ENCODE measurements around the gene PI3.
"Not testable (repeated sequence)": the region's sequence is repeated elsewhere in the genome, so short reads cannot be mapped to it uniquely, and the experiment has no call there.

PI3 gene, protein sequence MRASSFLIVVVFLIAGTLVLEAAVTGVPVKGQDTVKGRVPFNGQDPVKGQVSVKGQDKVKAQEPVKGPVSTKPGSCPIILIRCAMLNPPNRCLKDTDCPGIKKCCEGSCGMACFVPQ

DNA sequence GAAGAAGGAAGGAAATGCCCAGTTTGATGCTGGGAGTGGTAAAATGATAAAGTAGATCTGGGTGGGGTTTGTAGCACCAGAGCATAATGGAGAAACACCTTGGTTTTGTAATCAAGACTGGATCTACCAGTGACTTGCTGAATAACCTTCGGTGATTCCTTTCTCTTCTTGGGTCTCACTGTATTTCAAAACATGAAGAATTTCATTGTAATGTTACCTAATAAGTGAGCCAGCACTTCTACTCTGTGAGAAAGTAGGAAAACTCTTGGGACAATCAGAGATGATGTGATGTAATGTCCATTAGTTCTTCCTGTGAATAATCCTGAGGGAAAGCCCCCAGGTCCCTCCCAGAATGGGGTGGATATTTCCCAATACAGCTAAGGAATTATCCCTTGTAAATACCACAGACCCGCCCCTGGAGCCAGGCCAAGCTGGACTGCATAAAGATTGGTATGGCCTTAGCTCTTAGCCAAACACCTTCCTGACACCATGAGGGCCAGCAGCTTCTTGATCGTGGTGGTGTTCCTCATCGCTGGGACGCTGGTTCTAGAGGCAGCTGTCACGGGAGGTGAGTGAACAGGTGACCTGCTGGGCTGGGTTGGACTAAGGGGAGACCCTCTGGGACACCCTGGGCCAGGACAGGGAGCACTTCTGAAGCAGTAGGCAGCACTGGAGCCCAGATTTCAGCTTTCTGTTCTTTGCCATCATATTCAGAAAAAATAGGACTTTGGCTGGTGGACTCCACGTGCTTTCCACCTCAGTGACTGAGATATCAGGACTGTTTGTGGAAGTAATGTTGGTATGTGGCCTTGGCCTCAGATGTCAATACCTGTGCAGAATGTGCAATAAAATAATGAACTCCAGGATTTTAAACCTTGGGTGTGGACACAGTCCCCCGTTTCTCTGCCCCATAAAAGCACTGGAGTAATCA is at the start of gene PI3:
Gene PI3, plus strand, starts transcription at position 469 of the 931 bp plus-strand sequence. Its CDS starts 21 bp downstream, at position 490.
- DNase-seq = no peak

DNA sequence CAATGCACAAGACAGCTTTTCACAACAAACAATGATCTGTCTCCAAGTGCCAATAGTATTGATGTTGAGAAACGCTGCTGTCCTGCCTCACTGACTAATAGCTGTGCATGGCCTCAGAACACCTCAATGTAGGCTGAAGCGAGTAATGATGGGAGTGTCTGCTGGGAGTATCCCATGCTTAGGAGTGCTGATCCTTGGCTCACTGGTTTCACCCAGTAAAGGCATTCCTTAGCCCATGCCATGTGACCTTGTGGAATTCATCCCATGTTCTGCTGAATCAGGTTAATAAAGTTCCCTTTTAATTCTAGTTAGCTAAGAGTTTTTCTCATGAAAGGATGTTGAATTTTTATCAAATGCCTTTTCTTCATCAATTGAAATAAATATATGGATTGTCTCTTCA is 46.6 kb upstream of the PI3 start:
- DNase-seq = no peak

DNA sequence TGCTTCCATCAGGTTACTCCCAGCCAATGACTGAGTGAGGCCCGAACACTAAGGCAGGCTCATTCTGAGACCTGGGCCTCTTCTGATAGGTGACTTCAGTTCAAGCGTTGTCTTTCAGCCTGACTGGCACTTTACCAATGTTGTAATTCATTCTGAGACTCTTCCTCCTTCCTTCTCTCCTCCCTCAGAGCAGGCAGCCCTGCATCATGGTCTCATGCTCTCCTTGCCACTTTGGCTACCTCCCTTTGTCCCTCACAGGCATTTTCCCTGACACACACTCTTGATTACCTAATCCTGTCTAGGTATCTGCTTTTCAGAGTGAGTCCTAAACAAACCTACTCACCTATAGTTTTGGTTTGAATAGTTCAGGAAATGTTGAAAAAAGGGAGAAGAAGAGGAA is 37.8 kb upstream of the PI3 start:
- DNase-seq = no peak

DNA sequence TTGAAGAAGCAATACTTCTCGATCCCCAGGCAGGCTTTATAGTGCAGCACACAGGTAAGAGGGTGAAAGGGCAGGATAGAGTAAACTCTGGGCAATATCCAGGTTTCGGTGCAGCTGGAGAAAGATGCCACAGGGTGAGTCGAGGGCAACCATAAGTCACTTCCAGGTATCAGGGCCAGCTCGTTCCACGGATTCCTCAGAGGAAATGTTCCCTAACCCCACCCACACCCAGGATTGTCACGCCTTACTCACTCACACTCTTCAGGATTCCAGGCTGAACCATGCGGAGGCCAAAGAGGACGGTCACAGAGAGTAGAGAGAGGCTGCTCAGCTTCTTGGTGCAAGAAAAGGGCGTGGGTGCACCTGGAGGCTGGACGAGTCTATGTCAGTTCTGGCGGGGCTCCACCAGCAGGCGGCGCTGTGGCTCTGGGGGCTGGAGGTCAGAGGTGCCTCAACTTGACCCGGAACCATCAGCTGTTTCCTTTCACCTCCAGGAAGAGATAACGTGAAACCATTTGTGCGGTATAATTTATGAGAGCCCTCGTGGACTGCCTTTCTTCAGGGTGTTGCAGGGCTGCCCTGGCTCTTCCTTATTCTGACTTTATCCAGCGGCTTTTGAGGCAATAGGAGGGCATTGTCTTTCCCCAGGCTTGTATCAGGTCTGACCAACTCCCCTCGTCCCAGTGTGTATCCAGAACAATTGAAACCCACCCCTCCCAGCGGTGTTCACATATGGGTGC is 36.0 kb upstream of the PI3 start:
- peak; percentile 92 for DNase-seq

DNA sequence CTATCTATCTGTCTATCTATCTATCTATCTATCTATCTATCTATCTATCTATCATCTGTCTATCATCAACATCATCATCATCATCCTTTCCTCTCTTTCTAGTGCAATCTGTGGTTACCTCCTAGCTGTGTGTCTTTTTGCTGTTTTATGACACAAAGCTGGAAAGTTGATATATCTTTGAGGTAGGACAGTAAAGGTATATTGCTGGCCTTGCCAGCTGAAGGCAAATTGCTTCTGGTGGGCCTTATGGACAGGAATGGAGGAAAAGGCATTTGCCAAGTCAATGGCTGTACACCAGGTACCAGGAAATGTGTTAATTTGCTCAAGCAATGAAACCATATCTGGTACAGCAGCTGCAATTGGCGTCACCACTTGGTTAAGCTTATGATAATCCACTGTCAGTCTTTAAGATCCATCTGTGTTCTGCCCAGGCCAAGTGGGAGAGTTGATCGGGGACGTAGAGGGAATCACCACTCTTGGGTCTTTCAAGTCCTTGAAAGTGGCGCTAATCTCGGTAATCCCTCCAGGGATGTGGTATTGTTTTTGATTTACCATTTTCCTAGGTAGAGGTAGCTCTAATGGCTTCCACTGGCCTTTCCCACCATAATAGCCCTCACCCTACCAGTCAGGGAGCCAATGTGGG is 34.8 kb upstream of the PI3 start:
- DNase-seq = not testable (repeated sequence)

DNA sequence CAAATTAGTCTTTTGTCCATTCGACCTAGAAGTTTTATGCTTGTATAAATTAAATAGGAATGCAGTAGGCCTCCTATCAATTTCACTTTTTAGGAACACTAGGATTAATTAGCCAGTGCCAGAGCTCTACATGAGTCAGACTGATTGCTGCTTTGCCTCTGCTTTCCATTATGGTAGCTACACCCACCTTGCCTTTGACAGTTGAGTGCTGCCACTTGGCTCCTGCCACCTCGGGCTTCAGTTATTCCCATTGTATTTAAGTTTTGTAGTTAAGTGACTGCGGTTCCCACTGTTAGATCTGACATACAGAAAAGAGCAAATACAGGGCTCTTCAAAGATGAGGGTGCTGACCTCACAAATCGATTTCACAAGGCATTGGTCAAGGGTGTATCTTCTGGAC is 33.9 kb upstream of the PI3 start:
- DNase-seq = no peak

DNA sequence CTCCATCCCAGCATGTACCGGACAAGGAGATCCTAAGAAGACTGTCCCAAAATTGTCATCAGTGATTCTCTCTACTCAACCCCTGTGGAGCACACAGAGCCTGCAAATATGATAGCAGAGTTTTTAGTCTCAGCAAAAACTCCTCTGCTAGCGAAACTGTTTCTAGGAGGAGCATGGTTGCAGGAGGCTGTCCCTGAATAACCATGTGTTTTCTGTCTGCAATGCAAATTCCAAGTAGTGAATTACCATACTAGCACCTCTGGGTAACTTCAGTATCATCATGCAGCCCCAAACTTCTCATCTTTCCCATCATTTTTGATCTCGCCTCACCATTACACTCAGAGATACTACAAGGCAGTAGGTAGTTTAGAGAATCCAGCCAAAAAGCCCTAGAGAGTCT is 25.6 kb upstream of the PI3 start:
- DNase-seq = no peak

DNA sequence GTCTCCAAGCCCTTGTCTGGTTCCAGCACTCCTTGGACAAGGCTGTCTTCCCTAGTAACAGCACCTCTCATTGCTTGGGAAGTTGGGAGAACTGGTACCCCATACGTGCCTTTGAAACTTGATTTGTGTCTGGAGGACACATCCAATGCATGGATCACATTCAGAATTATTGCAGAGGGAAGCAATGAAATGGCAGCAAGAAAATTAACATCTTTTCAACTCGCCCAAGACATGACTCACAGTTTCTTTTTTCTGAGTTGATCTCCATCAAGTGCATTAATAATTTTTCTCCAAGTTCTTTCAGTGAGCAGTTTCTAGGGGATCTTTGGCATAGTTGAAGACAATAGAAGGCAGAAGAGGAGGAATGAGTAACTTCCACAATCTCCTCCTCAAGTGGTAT is 22.3 kb upstream of the PI3 start:
- DNase-seq = no peak

DNA sequence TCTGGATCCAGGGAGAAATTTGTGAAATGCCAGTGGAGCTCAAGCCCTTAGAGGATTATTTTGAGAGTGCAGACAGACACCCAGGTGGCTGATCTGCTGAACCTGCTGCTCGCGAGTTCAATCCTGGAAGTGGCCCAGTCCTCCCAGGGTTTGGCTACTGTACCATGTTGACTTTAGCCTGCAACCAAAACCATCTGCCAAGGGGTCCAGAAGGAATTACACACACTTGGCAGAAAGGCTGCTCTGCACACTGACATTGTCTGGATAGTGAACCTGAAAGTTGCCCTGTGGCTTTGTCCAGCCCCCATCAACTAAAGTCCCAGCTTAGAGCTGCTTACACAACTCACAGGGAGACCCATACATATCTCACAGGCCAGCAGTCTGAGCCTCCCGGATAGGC is 21.6 kb upstream of the PI3 start:
- DNase-seq = no peak

DNA sequence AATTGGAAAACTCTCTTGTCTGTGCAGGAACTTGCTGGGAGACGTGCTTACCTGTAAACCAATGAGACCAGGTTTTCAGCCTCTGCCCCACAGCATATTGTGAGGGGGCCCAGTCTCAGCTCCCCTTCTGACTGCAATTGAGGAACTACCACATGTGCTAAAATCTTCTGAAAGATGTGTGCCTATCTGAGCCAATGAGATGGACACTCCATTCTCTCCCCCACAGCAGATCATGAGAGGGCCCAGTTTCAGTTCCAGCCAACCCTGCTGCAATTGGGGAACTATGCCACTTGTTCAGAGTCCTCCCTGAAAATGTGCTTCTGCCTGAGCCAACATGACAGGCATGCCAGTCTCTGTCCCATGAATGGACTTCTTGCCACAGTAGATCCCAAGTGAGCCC is 20.9 kb upstream of the PI3 start:
- no peak for DNase-seq

DNA sequence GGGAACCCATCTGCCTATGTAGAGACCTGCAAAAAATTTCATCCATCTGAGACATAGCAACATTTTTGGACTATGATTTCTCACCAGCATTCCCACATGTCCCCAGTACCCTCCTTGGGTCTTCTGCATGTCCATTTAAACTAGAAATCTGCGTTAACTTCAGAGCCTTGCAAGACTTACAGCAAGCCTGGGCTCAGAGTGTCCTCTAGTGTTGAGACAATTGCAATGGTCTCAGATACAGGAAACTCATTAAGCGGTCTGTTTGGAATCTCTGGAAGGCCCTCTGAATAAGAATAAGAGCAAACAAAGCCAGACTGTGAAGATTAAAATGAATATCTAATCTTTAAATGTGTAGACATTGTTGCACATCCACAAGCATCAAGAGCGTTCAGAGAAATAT is 20.5 kb upstream of the PI3 start:
- no peak for DNase-seq

DNA sequence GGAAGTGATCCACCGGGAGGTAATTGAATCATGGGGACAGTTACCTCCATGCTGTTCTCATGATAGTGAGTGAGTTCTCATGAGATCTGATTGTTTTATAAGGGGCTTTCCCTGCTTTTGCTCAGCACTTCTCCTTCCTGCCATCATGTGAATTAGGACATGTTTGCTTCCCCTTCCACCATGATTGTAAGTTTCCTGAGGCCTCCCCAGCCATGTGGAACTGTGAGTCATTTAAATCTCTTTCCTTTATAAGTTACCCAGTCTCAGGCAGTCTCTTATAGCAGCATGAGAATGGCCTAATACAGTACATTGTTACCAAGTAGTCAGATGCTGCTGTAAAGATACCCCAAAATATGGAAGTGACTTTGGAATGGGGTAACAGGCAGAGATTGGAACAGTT is 19.9 kb upstream of the PI3 start:
- not testable (repeated sequence) for DNase-seq

DNA sequence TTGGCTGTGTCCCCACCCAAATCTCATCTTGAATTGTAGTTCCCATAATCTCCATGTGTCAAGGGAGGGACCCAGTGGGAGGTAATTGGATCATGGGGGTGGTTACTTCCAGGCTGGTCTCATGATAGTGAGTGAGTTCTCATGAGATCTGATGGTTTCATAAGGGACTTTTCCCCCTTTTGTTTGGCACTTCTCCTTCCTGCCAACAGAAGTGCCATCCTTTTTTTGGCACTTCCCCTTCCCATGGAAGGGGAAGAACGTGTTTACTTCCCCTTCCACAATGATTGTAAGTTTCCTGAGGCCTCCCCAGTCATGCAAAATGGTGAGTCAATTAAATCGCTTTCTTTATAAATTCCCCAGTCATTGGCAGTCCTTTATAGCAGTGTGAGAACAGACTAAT is 18.0 kb upstream of the PI3 start:
- DNase-seq = no peak

DNA sequence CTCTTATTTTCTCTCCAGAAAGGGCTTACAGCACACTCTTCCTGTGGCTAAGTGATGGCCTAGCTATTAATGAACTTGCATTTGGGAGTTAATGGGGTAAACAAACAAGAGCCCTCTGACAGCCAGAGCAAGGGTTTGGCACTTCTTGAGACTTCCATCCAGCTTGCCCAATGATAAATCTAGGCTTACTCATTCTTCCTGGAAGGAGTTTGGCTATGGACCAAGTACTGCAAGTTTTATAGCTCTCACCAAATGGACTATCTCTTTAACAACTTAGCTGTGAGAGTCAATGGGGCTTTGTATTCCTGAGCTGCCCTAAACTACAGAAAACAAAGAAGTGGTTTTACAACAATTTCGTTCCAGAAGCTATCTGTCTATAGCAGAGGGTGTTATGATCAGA is 16.7 kb upstream of the PI3 start:
- no peak for DNase-seq

DNA sequence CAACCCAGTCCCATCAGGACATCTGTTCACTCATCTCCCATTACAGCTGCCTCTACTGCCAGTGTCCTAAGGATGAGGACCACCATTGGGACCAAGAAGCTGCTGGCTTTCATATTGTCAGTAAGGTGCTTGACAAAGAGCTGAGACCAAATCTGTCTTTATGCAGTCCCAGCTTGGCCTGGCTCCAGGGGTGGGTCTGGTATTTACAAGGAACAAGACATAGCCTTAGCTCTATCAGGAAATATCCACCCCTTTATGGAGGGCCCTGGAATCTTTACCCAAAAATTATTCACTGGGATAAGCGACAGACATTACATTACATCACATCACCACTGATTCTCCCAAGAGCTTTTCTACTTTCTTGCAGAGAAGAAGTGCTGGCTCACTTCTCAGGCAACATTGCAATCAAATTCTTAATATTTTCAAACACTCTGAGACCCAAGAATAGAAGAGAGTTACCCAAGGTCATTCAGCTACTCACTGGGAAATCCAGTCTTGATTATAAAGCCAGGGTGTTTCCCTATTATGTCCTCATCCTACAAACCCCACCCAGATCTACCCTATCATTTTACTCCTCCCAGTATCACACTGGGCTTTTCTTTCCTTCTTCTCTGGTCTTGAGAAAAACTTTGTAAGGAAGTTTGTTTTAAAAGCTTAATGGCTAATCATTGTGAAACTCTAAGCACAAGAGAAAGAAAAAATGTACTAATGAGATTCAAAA is 11.5 kb upstream of the PI3 start:
- DNase-seq = no peak

DNA sequence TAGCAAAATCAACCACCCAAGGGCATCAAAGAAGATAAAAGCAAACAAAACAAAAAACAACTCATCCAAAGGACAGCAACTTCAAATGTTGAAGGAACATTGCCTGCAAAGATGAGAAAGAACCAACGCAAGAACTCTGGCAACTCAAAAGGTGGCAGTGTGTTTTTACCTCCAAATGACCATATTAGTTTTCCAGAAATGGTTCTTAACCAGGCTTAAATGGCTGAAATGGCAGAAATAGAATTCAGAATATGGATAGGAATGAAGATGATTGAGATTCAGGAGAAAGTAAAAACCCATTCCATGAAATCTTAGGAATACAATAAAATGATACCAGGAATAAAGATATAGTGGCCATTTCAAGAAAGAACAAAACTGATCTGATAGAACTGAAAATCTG is 9.8 kb upstream of the PI3 start:
- DNase-seq = no peak

DNA sequence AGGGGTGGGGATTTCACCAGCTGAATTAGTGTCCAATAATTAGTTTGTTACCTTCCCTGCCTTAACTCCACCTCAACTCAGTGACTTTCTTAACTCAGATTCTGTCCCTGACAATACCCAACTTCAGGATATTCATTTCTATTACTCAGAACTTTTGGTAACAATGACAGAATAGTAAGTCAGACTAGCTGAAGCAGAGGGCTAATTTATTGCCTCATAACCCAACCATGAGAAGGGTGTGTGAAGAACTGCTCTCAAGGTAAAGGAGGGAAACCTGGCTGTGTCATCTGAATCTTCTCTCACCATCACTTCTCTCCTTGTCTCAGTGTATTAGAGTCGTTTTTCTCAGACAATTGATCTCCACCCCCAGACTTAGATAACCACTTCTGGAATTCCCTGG is 1.2 kb upstream of the PI3 start:
- DNase-seq = no peak

DNA sequence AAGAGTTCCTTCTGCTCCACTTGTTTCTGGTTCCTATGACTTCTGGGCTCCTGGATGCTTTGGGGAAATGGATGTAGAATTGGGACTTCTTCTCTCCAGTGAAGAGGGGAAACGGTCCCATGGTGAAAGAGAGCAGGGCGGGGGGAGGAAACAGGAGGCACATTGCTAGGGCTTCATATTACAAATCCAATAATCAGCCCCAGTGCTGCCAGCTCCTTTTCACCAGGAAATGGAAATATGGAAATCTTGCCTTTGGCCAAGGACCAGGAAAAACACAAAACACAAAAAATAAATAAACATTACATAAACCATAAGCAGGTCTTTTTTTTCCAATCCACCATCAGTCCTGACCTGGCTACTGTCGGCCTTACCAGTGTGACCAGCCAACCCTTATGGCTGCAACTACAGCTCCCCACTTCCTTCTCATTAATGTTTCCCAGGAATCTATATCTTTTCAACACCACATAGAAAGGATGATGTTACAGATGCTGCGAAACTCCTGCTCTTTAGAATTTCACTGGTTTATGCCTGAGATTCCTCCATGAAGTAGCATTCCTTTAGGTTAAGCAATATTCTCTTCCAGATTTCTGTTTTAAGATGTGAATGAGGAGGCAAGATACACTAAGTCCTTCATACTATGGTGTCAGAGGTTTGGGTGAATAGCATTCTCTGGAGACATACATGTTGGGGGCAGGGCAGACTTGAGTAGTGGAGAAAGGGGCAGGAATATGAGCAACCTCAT is 2.0 kb downstream of the PI3 start:
- peak; percentile 39 for DNase-seq

DNA sequence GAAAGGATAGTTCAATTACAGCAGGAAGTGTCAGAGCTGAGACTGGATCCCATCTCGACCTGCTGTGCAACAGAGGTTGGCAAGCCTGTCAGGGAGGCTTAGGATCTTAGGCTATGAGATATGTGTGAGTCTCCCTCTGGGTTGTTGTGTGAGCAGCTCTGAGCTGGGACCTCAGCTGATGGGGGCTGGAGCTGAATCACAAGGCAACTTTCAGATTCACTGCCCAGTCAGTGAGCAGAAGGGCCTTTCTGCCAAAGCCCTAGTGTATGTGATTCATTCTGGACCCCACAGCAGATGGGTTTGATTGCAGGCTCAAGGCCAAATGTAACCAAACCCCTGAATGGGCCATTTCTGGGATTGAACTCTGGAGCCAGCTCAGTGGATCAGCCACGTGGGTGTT is 4.5 kb downstream of the PI3 start:
- DNase-seq = no peak

DNA sequence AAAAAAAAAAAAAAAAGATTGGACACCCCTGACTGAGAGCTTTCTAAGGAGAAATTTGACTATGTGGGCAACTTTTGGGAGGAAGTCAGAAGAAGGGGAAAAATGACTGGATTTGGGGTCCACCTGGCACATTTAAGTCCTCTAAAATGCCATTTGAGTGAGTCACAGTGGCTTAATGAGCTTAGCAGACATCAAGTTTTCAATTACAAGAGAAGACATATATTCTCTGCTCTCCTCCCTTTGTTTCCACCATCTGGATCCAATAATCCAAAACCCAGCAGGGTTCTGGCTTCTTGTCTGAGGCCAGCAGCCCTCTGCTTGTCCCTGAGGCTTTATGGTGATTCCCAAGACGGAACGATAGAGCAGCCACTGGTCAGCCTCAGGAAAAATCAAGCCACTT is 6.9 kb downstream of the PI3 start:
- peak; percentile 69 for DNase-seq

DNA sequence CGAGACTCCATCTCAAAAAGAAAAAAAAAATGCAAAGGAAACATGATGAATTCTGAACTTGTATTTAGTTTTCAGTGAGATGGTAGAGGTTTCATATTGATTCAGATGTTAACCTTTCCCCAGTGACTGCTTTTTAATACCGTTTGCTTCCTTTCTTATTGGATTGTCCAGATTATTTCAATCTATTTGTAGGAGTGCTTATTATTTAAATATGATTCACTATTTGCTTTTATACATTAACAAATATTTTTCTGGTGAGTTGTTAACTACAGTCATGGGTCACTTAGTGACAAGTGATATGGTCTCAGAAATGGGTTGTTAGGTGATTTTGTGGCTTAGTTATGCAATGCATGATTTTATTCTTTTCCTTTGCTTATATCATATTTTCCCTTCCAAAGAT is 8.4 kb downstream of the PI3 start:
- peak; percentile 69 for DNase-seq

DNA sequence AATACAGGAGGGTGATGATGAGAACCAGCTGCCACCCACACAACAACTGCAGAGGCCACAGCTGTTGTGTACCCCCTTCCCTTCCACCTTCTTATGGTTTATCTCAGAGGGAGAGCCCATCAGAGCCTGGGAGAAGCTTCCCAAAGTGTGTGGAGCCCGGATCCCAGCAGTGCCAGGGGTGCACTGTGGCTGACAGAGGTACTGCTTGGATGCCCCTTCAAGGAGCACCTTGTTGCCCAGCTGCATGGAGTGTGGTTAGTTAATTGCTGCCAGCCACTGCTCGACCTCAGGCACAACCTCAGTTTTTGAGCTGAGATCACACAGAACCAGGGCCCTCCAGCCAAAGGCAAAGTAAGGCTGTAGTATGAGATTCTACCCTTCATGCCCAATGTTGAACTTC is 13.0 kb downstream of the PI3 start:
- peak; percentile 81 for DNase-seq

Data from DMS53 (cell line).